H9 (cell line): Measurements from ENCODE around the gene RNLS. TPM values are rescaled to one million over a fixed set of nuclear protein-coding genes. Genes with fewer than 3 reads are reported as not detected.

Experiments used
- DNase-seq: peaks from one replicate; pipeline ENCODE4 v3.0.0-alpha.2; 2017
- H2AFZ ChIP-seq: one replicate; pipeline ENCODE4 v1.6.1; 2013; ENCODE audit warnings: mild to moderate bottlenecking, low read length, control low read depth, moderate library complexity
- H2AK5ac ChIP-seq: 2 replicates; pipeline ENCODE4 v1.6.1; 2013; ENCODE audit warnings: low read length, control low read depth, mixed read lengths; ENCODE audit not compliant: insufficient read length
- H2BK120ac ChIP-seq: one replicate; pipeline ENCODE4 v1.6.1; 2013; ENCODE audit warnings: low read depth, mild to moderate bottlenecking, low read length, control low read depth, inconsistent platforms; ENCODE audit not compliant: poor library complexity, severe bottlenecking
- H2BK12ac ChIP-seq: 2 replicates; pipeline ENCODE4 v1.6.1; 2013; ENCODE audit warnings: low read length, control low read depth, mixed read lengths, low read depth; ENCODE audit not compliant: insufficient read length
- H2BK15ac ChIP-seq: 2 replicates; pipeline ENCODE4 v1.6.1; 2013; ENCODE audit warnings: low read depth, low read length, control low read depth
- H2BK20ac ChIP-seq: one replicate; pipeline ENCODE4 v1.6.1; 2013; ENCODE audit warnings: low read depth, mild to moderate bottlenecking, low read length, control low read depth, inconsistent platforms; ENCODE audit not compliant: poor library complexity, severe bottlenecking
- H2BK5ac ChIP-seq: 2 replicates; pipeline ENCODE4 v1.6.1; 2013; ENCODE audit warnings: low read length, control low read depth, mixed read lengths; ENCODE audit not compliant: insufficient read length
- H3K14ac ChIP-seq: 2 replicates; pipeline ENCODE4 v1.6.1; 2013; ENCODE audit warnings: low read length, control low read depth; ENCODE audit not compliant: insufficient read depth
- H3K18ac ChIP-seq: 2 replicates; pipeline ENCODE4 v1.6.1; 2013; ENCODE audit warnings: low read depth, mild to moderate bottlenecking, mixed read lengths, low read length, control low read depth; ENCODE audit not compliant: insufficient read length
- H3K23ac ChIP-seq: 2 replicates; pipeline ENCODE4 v1.6.1; 2013; ENCODE audit warnings: low read length, control low read depth, mixed read lengths, low read depth; ENCODE audit not compliant: insufficient read length
- H3K23me2 ChIP-seq: 2 replicates; pipeline ENCODE4 v1.6.1; 2013; ENCODE audit warnings: low read depth, mild to moderate bottlenecking, mixed read lengths, low read length, control low read depth; ENCODE audit not compliant: insufficient read length, poor library complexity, severe bottlenecking
- H3K27ac ChIP-seq: 2 replicates; pipeline ENCODE4 v1.5.1; 2013; ENCODE audit warnings: low read length, control low read depth, mixed read lengths, low read depth; ENCODE audit not compliant: insufficient read length
- H3K27me3 ChIP-seq: 2 replicates; pipeline ENCODE4 v1.6.1; 2013; ENCODE audit warnings: low read length, control low read depth, inconsistent platforms; ENCODE audit not compliant: insufficient read depth
- H3K4ac ChIP-seq: 2 replicates; pipeline ENCODE4 v1.6.1; 2013; ENCODE audit warnings: low read depth, mild to moderate bottlenecking, control low read depth, inconsistent platforms, low read length, moderate library complexity
- H3K4me1 ChIP-seq: 2 replicates; pipeline ENCODE4 v1.6.1; 2013; ENCODE audit warnings: low read length, control low read depth, inconsistent platforms; ENCODE audit not compliant: insufficient read depth
- H3K4me2 ChIP-seq: 2 replicates; pipeline ENCODE4 v1.6.1; 2013; ENCODE audit warnings: low read length, control low read depth, mixed read lengths; ENCODE audit not compliant: insufficient read length, insufficient read depth
- H3K56ac ChIP-seq: 2 replicates; pipeline ENCODE4 v1.6.1; 2013; ENCODE audit warnings: low read depth, mild to moderate bottlenecking, mixed read lengths, low read length, control low read depth; ENCODE audit not compliant: insufficient read length
- H3K79me1 ChIP-seq: 2 replicates; pipeline ENCODE4 v1.6.1; 2013; ENCODE audit warnings: low read depth, mild to moderate bottlenecking, moderate library complexity, low read length, control low read depth, inconsistent platforms; ENCODE audit not compliant: insufficient read depth, poor library complexity, severe bottlenecking
- H3K79me2 ChIP-seq: 2 replicates; pipeline ENCODE4 v1.6.1; 2013; ENCODE audit warnings: low read length, control low read depth, inconsistent platforms; ENCODE audit not compliant: insufficient read depth
- H3K9ac ChIP-seq: 2 replicates; pipeline ENCODE4 v1.6.1; 2013; ENCODE audit warnings: low read length, control low read depth, mixed read lengths; ENCODE audit not compliant: insufficient read length; ENCODE audit errors: extremely low read depth
- H3K9me3 ChIP-seq: one replicate; pipeline ENCODE4 v1.6.1; 2013; ENCODE audit warnings: low read depth, low read length, inconsistent platforms; ENCODE audit not compliant: control insufficient read depth
- H3T11ph ChIP-seq: one replicate; pipeline ENCODE4 v1.6.1; 2013; ENCODE audit warnings: mild to moderate bottlenecking, low read length, control low read depth, inconsistent platforms
- H4K20me1 ChIP-seq: one replicate; pipeline ENCODE4 v1.6.1; 2013; ENCODE audit not compliant: control insufficient read depth, insufficient read length, insufficient read depth
- H4K5ac ChIP-seq: 2 replicates; pipeline ENCODE4 v1.6.1; 2013; ENCODE audit warnings: low read depth, mild to moderate bottlenecking, mixed read lengths, low read length, control low read depth; ENCODE audit not compliant: insufficient read length
- H4K8ac ChIP-seq: replicated peaks from 2 replicates; pipeline ENCODE4 v1.6.1; 2013; ENCODE audit warnings: low read length, control low read depth, mixed read lengths, low read depth; ENCODE audit not compliant: insufficient read length
- H4K91ac ChIP-seq: 2 replicates; pipeline ENCODE4 v1.6.1; 2013; ENCODE audit warnings: low read depth, mild to moderate bottlenecking, moderate library complexity, mixed read lengths, low read length, control low read depth; ENCODE audit not compliant: insufficient read length
- H3K27ac Mint-ChIP-seq, 3 experiments: 2 replicates in 2 of 3; 3 replicates in 1 of 3; pipeline ENCODE4 v1.8.0; 2020 to 2021; ENCODE audit warnings: mixed read lengths in 3 of 3, mild to moderate bottlenecking in 1 of 3, moderate library complexity in 1 of 3
- H3K27me3 Mint-ChIP-seq: 2 replicates; pipeline ENCODE4 v1.8.0; 2021; ENCODE audit warnings: low read depth, mild to moderate bottlenecking, moderate library complexity, mixed read lengths
- H3K36me3 Mint-ChIP-seq, 3 experiments: 2 replicates in 2 of 3; 3 replicates in 1 of 3; pipeline ENCODE4 v1.8.0; 2020 to 2021; ENCODE audit warnings: low read depth in 3 of 3, mixed read lengths in 3 of 3; ENCODE audit not compliant: insufficient read depth in 1 of 3
- H3K4me1 Mint-ChIP-seq, 2 experiments: 2 replicates each; pipeline ENCODE4 v1.8.0; 2020; ENCODE audit warnings: mixed read lengths in 2 of 2
- H3K4me3 Mint-ChIP-seq, 2 experiments: 2 replicates in 1 of 2; 3 replicates in 1 of 2; pipeline ENCODE4 v1.8.0; 2020 to 2021; ENCODE audit warnings: mild to moderate bottlenecking in 2 of 2, mixed read lengths in 2 of 2, moderate library complexity in 1 of 2
- H3K9me3 Mint-ChIP-seq, 2 experiments: 2 replicates in 1 of 2; 3 replicates in 1 of 2; pipeline ENCODE4 v1.8.0; 2020; ENCODE audit warnings: mild to moderate bottlenecking in 2 of 2, mixed read lengths in 2 of 2, moderate library complexity in 1 of 2
- CTCF ChIP-seq: fragments of 200-600 bp; sonication (generic); conservative IDR thresholded peaks from 3 replicates; pipeline ENCODE4 v1.8.0; 2021; ENCODE audit warnings: antibody characterized with exemption, mild to moderate bottlenecking
- WGBS: extraction: QIAGEN DNeasy Blood & Tissue Kit; methylation state at CpG from one replicate; pipeline ENCODE4 v1.1.7; 2013; ENCODE audit warnings: missing lambda C conversion rate, low lambda C conversion rate, mixed read lengths; ENCODE audit not compliant: insufficient read length; ENCODE audit errors: extremely low coverage; 5-methylcytosine and 5-hydroxymethylcytosine counted together
- total RNA-seq: library from RNA; stranded (reverse); gene quantifications from 2 replicates; pipeline ENCODE4 v1.2.1, GENCODE V29; 2021

RNLS gene
- total RNA-seq, 1 experiment from 2014 or later: 7.5 TPM

GRCh38 chr10:88315755-88316154 lies 267.4 kb downstream of the RNLS start:
- Histone ChIP-seq H3K23me2 (no peaks in the 10 kb centered on the region), H3K27ac (no peak overlapping the region), H2BK12ac (no peak overlapping the region), H3K4ac (no peak overlapping the region), H3K4me2 (no peak overlapping the region), H4K91ac (no peak overlapping the region), H3K18ac (no peak overlapping the region), H2BK15ac (no peak overlapping the region), H3K14ac (no peak overlapping the region), H3K9ac (no peak overlapping the region), H4K8ac (no peak overlapping the region), H3K27me3 (no peaks in the 10 kb centered on the region), H2BK5ac (no peak overlapping the region), H3K56ac (no peak overlapping the region), H4K5ac (no peak overlapping the region), H2BK20ac (no peak overlapping the region), H3K79me2 (no peaks in the 10 kb centered on the region), H3K23ac (no peak overlapping the region), H2BK120ac (no peak overlapping the region), H3K9me3 (no peaks in the 10 kb centered on the region), H3K79me1 (no peaks in the 10 kb centered on the region), H3T11ph (no peak overlapping the region), H2AK5ac (no peak overlapping the region), H2AFZ (no peak overlapping the region), H4K20me1 (no peaks in the 10 kb centered on the region), H3K4me1 (no peaks in the 10 kb centered on the region)
- WGBS: no CpG with 5 or more reads among the region's 3 CpGs
- Mint-ChIP-seq H3K4me1 (no peaks in the 10 kb centered on the region), H3K27ac (no peak overlapping the region), H3K4me3 (no peak overlapping the region), H3K27me3 (no peaks in the 10 kb centered on the region), H3K9me3 (peaks cover 18 to 20% of the 10 kb centered on the region in 2 experiments), H3K36me3 (peaks cover 3 to 18% (median 16%) of the 10 kb centered on the region in 3 experiments)
- DNase-seq: no peak
- TF ChIP-seq CTCF: no peak
